ENCODE results near the gene SLC25A25.

DNA sequence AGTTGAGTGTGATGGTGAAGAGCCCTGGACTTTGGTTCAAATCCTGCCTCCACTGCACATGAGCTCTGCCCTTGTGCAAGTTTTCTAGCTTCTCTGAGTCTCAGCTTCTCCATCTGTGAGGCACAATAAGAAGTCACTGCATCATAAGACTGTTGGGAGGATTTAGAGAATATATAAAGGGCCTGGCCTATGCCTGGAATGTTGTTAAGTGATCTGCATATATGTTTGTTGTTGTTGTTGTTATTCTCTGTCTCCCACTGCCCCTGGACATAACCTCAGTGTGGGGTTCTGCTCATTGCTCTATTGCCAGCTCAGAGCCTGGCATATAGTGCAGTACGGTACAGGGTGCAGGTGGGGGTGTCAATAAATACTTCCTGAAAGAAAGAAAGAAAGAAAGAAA is 46.9 kb upstream of the SLC25A25 start:
- no peak for TF ChIP-seq POLR2A (IDR thresholded peaks at IDR 0.05)
- TF ChIP-seq, protein P1, sequence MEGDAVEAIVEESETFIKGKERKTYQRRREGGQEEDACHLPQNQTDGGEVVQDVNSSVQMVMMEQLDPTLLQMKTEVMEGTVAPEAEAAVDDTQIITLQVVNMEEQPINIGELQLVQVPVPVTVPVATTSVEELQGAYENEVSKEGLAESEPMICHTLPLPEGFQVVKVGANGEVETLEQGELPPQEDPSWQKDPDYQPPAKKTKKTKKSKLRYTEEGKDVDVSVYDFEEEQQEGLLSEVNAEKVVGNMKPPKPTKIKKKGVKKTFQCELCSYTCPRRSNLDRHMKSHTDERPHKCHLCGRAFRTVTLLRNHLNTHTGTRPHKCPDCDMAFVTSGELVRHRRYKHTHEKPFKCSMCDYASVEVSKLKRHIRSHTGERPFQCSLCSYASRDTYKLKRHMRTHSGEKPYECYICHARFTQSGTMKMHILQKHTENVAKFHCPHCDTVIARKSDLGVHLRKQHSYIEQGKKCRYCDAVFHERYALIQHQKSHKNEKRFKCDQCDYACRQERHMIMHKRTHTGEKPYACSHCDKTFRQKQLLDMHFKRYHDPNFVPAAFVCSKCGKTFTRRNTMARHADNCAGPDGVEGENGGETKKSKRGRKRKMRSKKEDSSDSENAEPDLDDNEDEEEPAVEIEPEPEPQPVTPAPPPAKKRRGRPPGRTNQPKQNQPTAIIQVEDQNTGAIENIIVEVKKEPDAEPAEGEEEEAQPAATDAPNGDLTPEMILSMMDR (IDR thresholded peaks at IDR 0.05) = no peak

Measured in adrenal gland (tissue), 5 donors.